ENCODE data around the gene GTF2IRD1. TPM values are rescaled to one million over a fixed set of nuclear protein-coding genes. Genes with fewer than 3 reads are reported as not detected.

Gene GTF2IRD1
- total and polyA plus RNA-seq, 9 donors, result 12.5 to 44.3 (median 40.7) TPM

GRCh38 chr7:74583630-74584029 lies 129.9 kb downstream of the GTF2IRD1 start:
- Histone ChIP-seq H3K27me3 (ENCODE audit: control insufficient read depth, insufficient read depth, low read length) (no peaks in the 10 kb centered on the region), H3K36me3 (ENCODE audit: control insufficient read depth, insufficient read depth, low read length) (peaks cover 12% of the 10 kb centered on the region), H3K4me3 (ENCODE audit: low read length) (no peak overlapping the region), H3K4me1 (ENCODE audit: control insufficient read depth, insufficient read depth, low read length) (peaks cover 11% of the 10 kb centered on the region), H3K9me3 (replicated peaks; ENCODE audit: control insufficient read depth, low read depth, low read length) (no peaks in the 10 kb centered on the region), H3K27ac (ENCODE audit: low read length) (no peak overlapping the region)
- DNase-seq, result no peak
- WGBS (ENCODE audit: insufficient coverage), result 86% methylated on average over 5 of the region's 8 CpGs

- no peak overlapping the region for H3K4me3 ChIP-seq (ENCODE audit: low read length)
- H3K36me3 ChIP-seq (ENCODE audit: control insufficient read depth, insufficient read depth, low read length), result peaks cover 12% of the 10 kb centered on the region
- 90% methylated on average over 11 of the region's 17 CpGs for WGBS (ENCODE audit: insufficient coverage)
- H3K27ac ChIP-seq (ENCODE audit: low read length), result no peak overlapping the region
- H3K27me3 ChIP-seq (ENCODE audit: control insufficient read depth, insufficient read depth, low read length), result no peaks in the 10 kb centered on the region
- DNase-seq, result no peak
- peaks cover 11% of the 10 kb centered on the region for H3K4me1 ChIP-seq (ENCODE audit: control insufficient read depth, insufficient read depth, low read length)
- no peaks in the 10 kb centered on the region for H3K9me3 ChIP-seq (replicated peaks; ENCODE audit: control insufficient read depth, low read depth, low read length)
Measured at GRCh38 chr7:74584160-74584954, 130.7 kb downstream of the GTF2IRD1 start.

DNA sequence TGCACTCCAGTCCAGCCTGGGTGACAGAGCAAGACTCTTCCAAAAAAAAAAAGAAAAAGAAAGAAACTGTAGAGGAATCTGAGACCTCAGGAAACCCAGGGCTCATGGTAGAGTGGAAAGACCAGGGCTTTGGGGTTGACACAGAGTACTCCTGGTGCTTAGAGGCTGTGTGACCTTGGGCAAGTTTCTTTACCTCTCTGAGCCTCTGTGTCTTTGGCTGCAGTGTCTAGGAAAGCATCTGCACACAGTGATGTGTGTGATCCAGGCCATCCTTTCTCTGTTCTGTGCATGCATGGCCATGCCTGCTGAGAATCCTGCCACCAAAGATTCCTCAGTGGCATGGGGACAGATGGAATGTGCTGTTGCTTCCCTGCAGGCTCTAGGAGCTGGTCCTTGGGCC lies 132.1 kb downstream of the GTF2IRD1 start:
- no peak for DNase-seq

GRCh38 chr7:74586258-74587175 lies 132.8 kb downstream of the GTF2IRD1 start:
- 63% methylated on average over 16 of the region's 18 CpGs for WGBS (ENCODE audit: insufficient coverage)
- H3K27me3 ChIP-seq (ENCODE audit: control insufficient read depth, insufficient read depth, low read length), result no peaks in the 10 kb centered on the region
- H3K4me3 ChIP-seq (ENCODE audit: low read length), result no peak overlapping the region
- no peak overlapping the region for H3K27ac ChIP-seq (ENCODE audit: low read length)
- no peaks in the 10 kb centered on the region for H3K9me3 ChIP-seq (replicated peaks; ENCODE audit: control insufficient read depth, low read depth, low read length)
- peak; percentile 35 for DNase-seq
- H3K4me1 ChIP-seq (ENCODE audit: control insufficient read depth, insufficient read depth, low read length), result peaks cover 11% of the 10 kb centered on the region
- H3K36me3 ChIP-seq (ENCODE audit: control insufficient read depth, insufficient read depth, low read length), result peaks cover 23% of the 10 kb centered on the region

More for the DNA sequence above, 132.1 kb downstream of the GTF2IRD1 start:
- H3K36me3 ChIP-seq (ENCODE audit: control insufficient read depth, insufficient read depth, low read length), result peaks cover 22% of the 10 kb centered on the region
- no peaks in the 10 kb centered on the region for H3K27me3 ChIP-seq (ENCODE audit: control insufficient read depth, insufficient read depth, low read length)
- H3K4me3 ChIP-seq (ENCODE audit: low read length), result no peak overlapping the region
- H3K27ac ChIP-seq (ENCODE audit: low read length), result no peak overlapping the region
- no peaks in the 10 kb centered on the region for H3K9me3 ChIP-seq (replicated peaks; ENCODE audit: control insufficient read depth, low read depth, low read length)
- H3K4me1 ChIP-seq (ENCODE audit: control insufficient read depth, insufficient read depth, low read length), result peaks cover 11% of the 10 kb centered on the region

GRCh38 chr7:74587435-74588126 lies 133.9 kb downstream of the GTF2IRD1 start:
- no peaks in the 10 kb centered on the region for H3K9me3 ChIP-seq (replicated peaks; ENCODE audit: control insufficient read depth, low read depth, low read length)
- H3K4me1 ChIP-seq (ENCODE audit: control insufficient read depth, insufficient read depth, low read length), result peaks cover 11% of the 10 kb centered on the region
- H3K4me3 ChIP-seq (ENCODE audit: low read length), result no peak overlapping the region
- DNase-seq, result peak; percentile 85
- H3K27ac ChIP-seq (ENCODE audit: low read length), result peak overlapping the region; percentile 59
- no peaks in the 10 kb centered on the region for H3K27me3 ChIP-seq (ENCODE audit: control insufficient read depth, insufficient read depth, low read length)
- WGBS (ENCODE audit: insufficient coverage), result 4% methylated on average over 6 of the region's 13 CpGs
- H3K36me3 ChIP-seq (ENCODE audit: control insufficient read depth, insufficient read depth, low read length), result peaks cover 18% of the 10 kb centered on the region

GRCh38 chr7:74590813-74591212 lies 137.1 kb downstream of the GTF2IRD1 start:
- H3K4me1 ChIP-seq (ENCODE audit: control insufficient read depth, insufficient read depth, low read length), result peaks cover 11% of the 10 kb centered on the region
- H3K36me3 ChIP-seq (ENCODE audit: control insufficient read depth, insufficient read depth, low read length), result peaks cover 41% of the 10 kb centered on the region
- no peak overlapping the region for H3K27ac ChIP-seq (ENCODE audit: low read length)
- WGBS (ENCODE audit: insufficient coverage), result 93% methylated on average over 12 of the region's 16 CpGs
- H3K4me3 ChIP-seq (ENCODE audit: low read length), result no peak overlapping the region
- no peaks in the 10 kb centered on the region for H3K27me3 ChIP-seq (ENCODE audit: control insufficient read depth, insufficient read depth, low read length)
- no peaks in the 10 kb centered on the region for H3K9me3 ChIP-seq (replicated peaks; ENCODE audit: control insufficient read depth, low read depth, low read length)
- DNase-seq, result no peak

DNA sequence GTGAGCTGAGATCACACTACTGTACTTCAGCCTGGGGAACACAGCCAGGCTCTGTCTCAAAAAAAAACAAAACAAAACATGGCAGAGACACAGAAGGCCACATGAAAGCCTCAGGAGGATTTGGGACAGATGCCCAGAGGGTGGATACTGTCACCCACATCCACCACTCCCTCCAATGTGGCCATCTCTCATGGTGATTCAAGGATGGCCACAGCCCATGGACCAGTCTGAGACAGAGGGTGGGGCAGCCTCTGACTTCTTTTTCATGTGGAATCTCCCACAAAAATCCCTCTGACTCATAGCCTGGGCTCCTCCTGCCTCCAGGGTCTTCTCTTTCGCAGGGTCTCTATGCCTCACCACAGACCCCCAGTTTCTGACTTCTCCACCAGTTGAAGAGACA lies 144.9 kb downstream of the GTF2IRD1 start:
- Histone ChIP-seq H3K27me3 (ENCODE audit: control insufficient read depth, insufficient read depth, low read length) (no peaks in the 10 kb centered on the region), H3K36me3 (ENCODE audit: control insufficient read depth, insufficient read depth, low read length) (peaks cover 65% of the 10 kb centered on the region), H3K9me3 (replicated peaks; ENCODE audit: control insufficient read depth, low read depth, low read length) (no peaks in the 10 kb centered on the region), H3K4me1 (ENCODE audit: control insufficient read depth, insufficient read depth, low read length) (no peaks in the 10 kb centered on the region), H3K4me3 (ENCODE audit: low read length) (no peak overlapping the region), H3K27ac (ENCODE audit: low read length) (no peak overlapping the region)
- WGBS (ENCODE audit: insufficient coverage), result 78% methylated on average over 1 of the region's 1 CpG
- DNase-seq, result no peak

GRCh38 chr7:74599244-74599643 lies 145.5 kb downstream of the GTF2IRD1 start:
- Histone ChIP-seq H3K4me3 (ENCODE audit: low read length) (no peak overlapping the region), H3K27ac (ENCODE audit: low read length) (no peak overlapping the region), H3K36me3 (ENCODE audit: control insufficient read depth, insufficient read depth, low read length) (peaks cover 62% of the 10 kb centered on the region), H3K4me1 (ENCODE audit: control insufficient read depth, insufficient read depth, low read length) (no peaks in the 10 kb centered on the region), H3K9me3 (replicated peaks; ENCODE audit: control insufficient read depth, low read depth, low read length) (no peaks in the 10 kb centered on the region), H3K27me3 (ENCODE audit: control insufficient read depth, insufficient read depth, low read length) (no peaks in the 10 kb centered on the region)
- 89% methylated on average over 3 of the region's 4 CpGs for WGBS (ENCODE audit: insufficient coverage)
- no peak for DNase-seq

GRCh38 chr7:74604326-74605020 lies 150.8 kb downstream of the GTF2IRD1 start:
- H3K4me3 ChIP-seq (ENCODE audit: low read length), result no peak overlapping the region
- 92% methylated on average over 6 of the region's 7 CpGs for WGBS (ENCODE audit: insufficient coverage)
- no peaks in the 10 kb centered on the region for H3K27me3 ChIP-seq (ENCODE audit: control insufficient read depth, insufficient read depth, low read length)
- peak; percentile 33 for DNase-seq
- H3K4me1 ChIP-seq (ENCODE audit: control insufficient read depth, insufficient read depth, low read length), result peaks cover 11% of the 10 kb centered on the region
- peaks cover 19% of the 10 kb centered on the region for H3K36me3 ChIP-seq (ENCODE audit: control insufficient read depth, insufficient read depth, low read length)
- H3K9me3 ChIP-seq (replicated peaks; ENCODE audit: control insufficient read depth, low read depth, low read length), result no peaks in the 10 kb centered on the region
- no peak overlapping the region for H3K27ac ChIP-seq (ENCODE audit: low read length)

Measured in muscle of leg (tissue), 11 donors.